GM23338 (cell line): ENCODE data around the gene LEO1.

Experiments used
- EZH2 ChIP-seq: fragments of 200-600 bp; sonication (generic); IDR thresholded peaks from one replicate; pipeline ENCODE4 v1.8.0; 2017; ENCODE audit warnings: antibody characterized with exemption, mild to moderate bottlenecking, low read depth; ENCODE audit not compliant: unreplicated experiment
- POLR2AphosphoS5 ChIP-seq: IDR thresholded peaks from 2 replicates; pipeline ENCODE4 v1.6.1; 2016; ENCODE audit warnings: antibody characterized with exemption, low read depth

DNA sequence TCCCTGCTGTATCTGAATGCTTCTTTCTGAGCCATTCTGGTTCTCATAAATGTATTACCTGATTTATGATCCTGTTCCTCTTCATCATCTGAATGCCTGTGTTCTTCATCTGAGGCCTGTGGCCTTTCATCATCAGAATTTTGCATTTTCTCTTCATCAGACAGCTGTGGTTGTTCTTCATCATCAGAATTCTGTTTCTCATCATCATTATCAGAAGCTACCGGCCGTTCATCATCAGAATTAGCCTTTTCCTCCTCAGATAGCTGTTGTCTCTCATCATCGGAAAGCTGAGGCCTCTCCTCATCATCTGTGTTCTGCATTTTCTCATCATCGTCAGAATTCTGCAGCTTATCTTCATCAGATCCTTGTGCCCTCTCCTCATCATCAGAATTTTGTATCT lies 5.9 kb downstream of the LEO1 start:
- no peak for TF ChIP-seq POLR2AphosphoS5
- no peak for TF ChIP-seq EZH2
